Suprapubic skin (tissue), 4 donors: ENCODE results near the gene USP38.

Experiments
- EP300 ChIP-seq: sonication (generic); formaldehyde crosslinking; IDR thresholded peaks from one replicate; pipeline ENCODE4 v1.6.1; 2017; ENCODE audit warnings: antibody characterized with exemption
- POLR2AphosphoS5 ChIP-seq, 3 donors: sonication (generic); formaldehyde crosslinking; IDR thresholded peaks; one replicate each; pipeline ENCODE4 v1.6.1; 2017; ENCODE audit warnings: antibody characterized with exemption in 3 of 3
- TF ChIP-seq, protein P1 (sequence below), 2 donors: fragments of 200-600 bp in 1 of 2; fragments of 450-650 bp in 1 of 2; sonication (generic) in 1 of 2; IDR thresholded peaks; one replicate each; pipeline ENCODE4 v1.5.1; 2016 to 2019; ENCODE audit warnings: antibody characterized with exemption in 2 of 2, mild to moderate bottlenecking in 1 of 2, moderate library complexity in 1 of 2

DNA sequence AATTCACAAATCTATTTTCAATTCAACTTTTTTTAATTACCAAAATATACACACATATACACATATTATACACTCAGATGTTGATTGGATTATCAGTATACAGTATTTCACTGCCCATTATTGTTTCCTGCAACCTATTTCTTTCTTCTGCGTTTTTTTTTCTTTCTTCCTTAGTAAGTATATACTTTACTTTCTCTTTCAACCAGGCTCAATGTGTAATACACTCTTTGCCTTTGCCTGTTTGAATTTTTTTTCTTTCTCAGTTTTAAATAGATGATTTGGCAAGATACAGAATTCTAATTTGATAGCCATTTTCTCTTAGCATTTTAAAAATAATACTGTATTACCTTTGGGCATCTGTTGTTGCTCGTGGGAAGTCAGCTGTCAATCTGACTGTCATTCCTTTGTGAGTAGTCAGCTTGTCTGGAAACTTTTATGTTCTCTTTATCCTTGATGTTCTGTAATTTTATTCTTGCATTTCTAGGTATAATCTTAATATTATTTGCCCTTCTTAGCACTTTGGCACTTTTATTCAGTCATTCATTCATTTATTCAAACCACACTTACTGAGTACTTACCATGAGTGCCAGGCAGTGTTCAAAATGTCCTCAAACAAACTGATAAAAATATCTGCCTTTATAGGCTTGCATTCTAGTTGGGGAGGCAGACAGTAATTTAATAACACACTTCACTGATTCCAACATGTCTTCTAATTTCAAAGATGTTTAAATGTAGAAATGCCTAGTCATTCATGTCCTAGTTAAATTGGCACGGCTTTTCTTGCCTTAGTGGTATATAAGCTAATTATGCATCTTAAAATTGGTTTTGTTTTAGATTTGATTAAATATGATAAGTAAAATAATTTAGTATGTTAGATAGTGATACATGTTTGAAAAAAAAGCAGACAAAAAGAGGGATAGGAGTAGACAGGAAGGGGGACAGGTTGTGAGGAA lies 3.7 kb downstream of the USP38 start:
- TF ChIP-seq, protein P1, sequence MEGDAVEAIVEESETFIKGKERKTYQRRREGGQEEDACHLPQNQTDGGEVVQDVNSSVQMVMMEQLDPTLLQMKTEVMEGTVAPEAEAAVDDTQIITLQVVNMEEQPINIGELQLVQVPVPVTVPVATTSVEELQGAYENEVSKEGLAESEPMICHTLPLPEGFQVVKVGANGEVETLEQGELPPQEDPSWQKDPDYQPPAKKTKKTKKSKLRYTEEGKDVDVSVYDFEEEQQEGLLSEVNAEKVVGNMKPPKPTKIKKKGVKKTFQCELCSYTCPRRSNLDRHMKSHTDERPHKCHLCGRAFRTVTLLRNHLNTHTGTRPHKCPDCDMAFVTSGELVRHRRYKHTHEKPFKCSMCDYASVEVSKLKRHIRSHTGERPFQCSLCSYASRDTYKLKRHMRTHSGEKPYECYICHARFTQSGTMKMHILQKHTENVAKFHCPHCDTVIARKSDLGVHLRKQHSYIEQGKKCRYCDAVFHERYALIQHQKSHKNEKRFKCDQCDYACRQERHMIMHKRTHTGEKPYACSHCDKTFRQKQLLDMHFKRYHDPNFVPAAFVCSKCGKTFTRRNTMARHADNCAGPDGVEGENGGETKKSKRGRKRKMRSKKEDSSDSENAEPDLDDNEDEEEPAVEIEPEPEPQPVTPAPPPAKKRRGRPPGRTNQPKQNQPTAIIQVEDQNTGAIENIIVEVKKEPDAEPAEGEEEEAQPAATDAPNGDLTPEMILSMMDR (IDR thresholded peaks at IDR 0.05), result no peak
- TF ChIP-seq POLR2AphosphoS5 (IDR thresholded peaks at IDR 0.05), result no peak
- no peak for TF ChIP-seq EP300
